NB4 (cell line): ENCODE results near the gene HOXC13.

ENCODE experiments used
- DNase-seq: peaks from one replicate; pipeline ENCODE4 v3.0.0; 2010; ENCODE audit warnings: low read depth
- H3K4me3 ChIP-seq: one replicate; pipeline ENCODE4 v1.5.1; 2011; ENCODE audit warnings: mild to moderate bottlenecking, low read depth, low read length, moderate library complexity
- CTCF ChIP-seq: IDR thresholded peaks from one replicate; pipeline ENCODE4 v1.5.1; 2012; ENCODE audit warnings: low read depth, low read length
- MAX ChIP-seq: IDR thresholded peaks from 2 replicates; pipeline ENCODE4 v1.6.1; 2011; ENCODE audit warnings: low read depth, low read length
- MYC ChIP-seq: IDR thresholded peaks from 2 replicates; pipeline ENCODE4 v1.6.1; 2011; ENCODE audit warnings: low read depth, low read length
- POLR2A ChIP-seq: IDR thresholded peaks from 2 replicates; pipeline ENCODE4 v1.6.1; 2011; ENCODE audit warnings: mild to moderate bottlenecking; ENCODE audit not compliant: insufficient read length; ENCODE audit errors: extremely low read depth

HOXC13 gene

DNA sequence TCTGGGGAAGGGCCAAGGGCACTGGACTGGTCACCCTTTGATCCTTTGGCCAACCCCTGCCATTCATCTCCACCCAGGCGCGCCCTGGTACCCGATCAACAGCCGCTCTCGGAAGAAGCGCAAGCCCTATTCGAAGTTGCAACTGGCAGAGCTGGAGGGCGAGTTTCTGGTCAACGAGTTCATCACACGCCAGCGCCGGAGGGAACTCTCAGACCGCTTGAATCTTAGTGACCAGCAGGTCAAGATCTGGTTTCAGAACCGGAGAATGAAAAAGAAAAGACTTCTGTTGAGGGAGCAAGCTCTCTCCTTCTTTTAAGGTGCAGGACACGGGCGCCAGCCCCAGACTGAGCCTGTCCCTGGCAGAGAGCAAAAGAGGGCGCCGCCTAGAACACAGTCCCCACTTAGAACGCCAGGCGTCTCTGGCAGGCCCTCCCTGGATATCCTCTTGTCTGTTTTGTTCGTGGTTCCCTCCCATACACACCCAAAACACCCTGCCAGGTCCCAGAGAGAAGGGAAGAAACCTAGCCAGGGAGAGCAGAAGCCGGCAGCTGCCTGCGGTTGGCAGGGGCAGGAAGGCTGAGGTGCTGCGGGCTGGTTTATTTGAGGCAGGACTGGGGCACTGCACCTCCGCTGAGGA lies 17.7 kb downstream of the HOXC13 start:
- H3K4me3 ChIP-seq, result no peak overlapping the region
- DNase-seq, result peak; percentile 86
- TF ChIP-seq CTCF, result peak; percentile 34
- TF ChIP-seq MYC, result no peak; the same call in 1 of the 2 replicates

GRCh38 chr12:53956914-53957536 lies 18.4 kb downstream of the HOXC13 start:
- no peak for TF ChIP-seq POLR2A
- no peak for TF ChIP-seq MYC
- no peak for TF ChIP-seq CTCF
- no peak for TF ChIP-seq MAX
- H3K4me3 ChIP-seq, result no peak overlapping the region
- peak; percentile 42 for DNase-seq

DNA sequence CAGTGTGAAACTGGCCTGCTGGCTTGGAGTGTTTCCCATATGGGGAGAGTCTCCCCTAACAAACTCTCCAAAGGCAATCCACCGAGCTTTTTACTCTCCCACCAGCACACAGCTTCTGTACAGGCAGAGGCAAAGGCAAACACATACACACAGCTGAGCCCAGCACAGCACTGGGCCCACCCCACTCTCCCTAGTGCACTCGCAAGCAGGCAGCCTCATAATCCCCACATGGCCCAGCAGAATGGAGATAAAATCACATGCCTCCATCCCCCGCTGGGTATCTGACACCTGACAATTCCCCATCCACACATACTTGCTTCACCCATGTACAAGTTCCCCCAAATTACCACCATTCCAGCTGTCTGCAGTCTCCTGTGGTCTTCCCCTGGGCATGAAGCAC lies 19.5 kb downstream of the HOXC13 start:
- DNase-seq, result no peak
- no peak for TF ChIP-seq MYC
- TF ChIP-seq POLR2A, result no peak
- TF ChIP-seq MAX, result no peak
- TF ChIP-seq CTCF, result no peak
- H3K4me3 ChIP-seq, result no peak overlapping the region

DNA sequence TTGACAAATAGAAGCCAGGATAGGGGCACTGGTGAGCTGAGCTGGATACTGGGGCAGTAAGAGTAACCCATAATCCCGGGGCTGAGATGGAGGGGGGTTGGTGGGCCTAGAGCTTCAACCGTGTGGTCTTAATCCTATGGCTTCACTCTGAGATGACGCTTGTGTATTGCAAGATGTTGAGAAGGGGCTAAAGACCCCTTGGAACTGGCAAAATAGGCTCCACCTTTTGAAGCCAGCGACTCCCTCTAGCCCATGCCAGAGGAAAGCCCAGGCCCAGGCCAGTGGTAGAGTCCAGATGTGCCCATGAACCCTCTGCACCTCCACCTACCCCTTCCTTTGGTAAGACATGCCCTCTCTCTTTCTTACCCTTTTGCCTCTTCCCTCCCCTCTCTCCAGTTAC lies 20.7 kb downstream of the HOXC13 start:
- DNase-seq, result no peak
- no peak overlapping the region for H3K4me3 ChIP-seq
- no peak for TF ChIP-seq CTCF
- no peak for TF ChIP-seq MYC
- no peak for TF ChIP-seq MAX
- no peak for TF ChIP-seq POLR2A

DNA sequence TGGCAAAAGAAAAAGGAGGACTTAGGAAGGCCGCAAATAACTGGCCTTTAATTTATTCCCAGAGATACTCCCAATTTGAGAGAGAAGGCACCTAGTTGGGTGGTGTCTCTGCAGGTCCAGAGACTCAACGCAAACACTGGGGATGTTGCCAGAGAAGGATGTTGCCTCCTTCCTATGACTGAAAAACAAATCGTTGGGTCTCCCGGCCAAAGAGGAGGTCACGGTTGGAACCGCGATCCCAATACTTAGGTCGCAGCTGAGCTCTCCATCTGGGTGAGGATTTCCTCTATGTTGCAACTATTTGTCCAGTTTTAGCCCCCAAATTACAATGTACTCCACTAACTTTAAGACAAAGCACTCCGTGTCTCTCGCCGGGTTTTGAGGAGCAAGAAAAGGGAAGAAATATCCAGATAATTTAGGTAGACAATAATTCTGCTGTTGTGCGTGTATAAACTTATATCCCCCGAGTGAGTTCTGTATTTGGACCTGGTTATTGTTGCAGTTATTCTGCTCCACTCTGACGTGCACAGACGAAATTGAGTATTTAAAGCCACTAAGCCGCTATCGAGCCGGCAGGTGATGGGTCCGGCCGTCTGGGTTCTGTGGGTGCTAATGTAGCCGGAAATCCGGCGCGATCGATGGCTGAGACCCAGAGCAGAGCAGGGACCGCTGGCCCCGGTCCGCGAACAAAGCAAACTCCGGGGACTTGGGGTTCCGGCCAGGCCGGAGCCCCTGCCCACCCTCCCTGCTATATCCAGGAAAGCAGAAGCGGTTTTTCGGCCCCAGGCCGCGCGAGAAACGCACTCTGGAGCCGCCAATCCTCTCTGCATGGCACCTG lies 21.8 kb downstream of the HOXC13 start:
- TF ChIP-seq MYC, result no peak
- no peak for TF ChIP-seq CTCF

More for the DNA sequence above, 21.8 kb downstream of the HOXC13 start:
- H3K4me3 ChIP-seq, result no peak overlapping the region
- DNase-seq, result no peak
